Kidney (tissue), 14 donors: ENCODE data around the gene SLX9. TPM values are rescaled to one million over a fixed set of nuclear protein-coding genes. Genes with fewer than 3 reads are reported as not detected.

Source experiments
- DNase-seq, 5 donors: peaks; one replicate each; pipeline ENCODE4 v3.0.0-alpha.2; 2013 to 2020
- FAIRE-seq: peaks from 2 replicates; lab custom pipeline; 2012; peaks lifted over from hg19 to GRCh38; lab: Jason Lieb, UNC
- H3K27ac ChIP-seq, 2 donors: one replicate each; pipeline ENCODE4 v1.7.0; 2013; ENCODE audit warnings: low read depth in 2 of 2, low read length in 2 of 2, inconsistent platforms in 1 of 2
- H3K27me3 ChIP-seq: one replicate; pipeline ENCODE4 v1.7.1; 2013; ENCODE audit warnings: low read length, inconsistent platforms; ENCODE audit not compliant: control insufficient read depth, insufficient read depth
- H3K36me3 ChIP-seq, 3 donors: one replicate each; pipeline versions ENCODE4 v1.7.0 to v1.7.1; 2013; ENCODE audit warnings: low read length in 3 of 3, control low read depth in 1 of 3, inconsistent platforms in 1 of 3; ENCODE audit not compliant: insufficient read depth in 3 of 3, control insufficient read depth in 2 of 3
- H3K4me1 ChIP-seq, 3 donors: one replicate each; pipeline versions ENCODE4 v1.7.0 to v1.7.1; 2013; ENCODE audit warnings: low read length in 3 of 3, inconsistent platforms in 1 of 3, low read depth in 1 of 3; ENCODE audit not compliant: control insufficient read depth in 2 of 3, insufficient read depth in 2 of 3
- H3K4me3 ChIP-seq, 3 donors: one replicate each; pipeline versions ENCODE4 v1.7.0 to v1.8.1; 2013; ENCODE audit warnings: low read length in 3 of 3, control low read depth in 1 of 3, inconsistent platforms in 1 of 3
- H3K9ac ChIP-seq, 3 donors: one replicate each; pipeline versions ENCODE4 v1.7.0 to v1.7.1; 2013; ENCODE audit warnings: low read length in 3 of 3, control low read depth in 1 of 3, inconsistent platforms in 1 of 3
- H3K9me3 ChIP-seq, 3 donors: one replicate each; pipeline versions ENCODE4 v1.7.0 to v1.7.1; 2013; ENCODE audit warnings: low read length in 3 of 3, control low read depth in 1 of 3, inconsistent platforms in 1 of 3; ENCODE audit not compliant: control insufficient read depth in 2 of 3, insufficient read depth in 1 of 3
- CTCF ChIP-seq: IDR thresholded peaks from 3 replicates; pipeline ENCODE4 v1.5.1; 2012; ENCODE audit warnings: mild to moderate bottlenecking, moderate library complexity, borderline replicate concordance; ENCODE audit not compliant: insufficient read depth; ENCODE audit errors: extremely low read depth
- intact Hi-C: fragments of 100-400 bp; cut with DNase I; formaldehyde crosslinking; loops from one replicate; pipeline ENCODE4 v1.11.1; 2022
- polyA plus RNA-seq: library from polyadenylated mRNA; stranded (reverse); fragments of 350-450 nt; fragmentation: Illumina TruSeq; extraction: RNeasy Lipid Tissue Mini Kit (QIAGEN cat#74804); gene quantifications from one replicate; pipeline ENCODE4 v1.2.3, GENCODE V29; 2014; ENCODE audit warnings: low read depth, low replicate concordance; ENCODE audit not compliant: insufficient read depth
- total RNA-seq: library from RNA; stranded (reverse); fragmentation: NEBNext Ultra II Directional; extraction: Animal tissue kit (Norgen Biotek cat#: 25700); gene quantifications from one replicate; pipeline ENCODE4 v1.2.1, GENCODE V29; 2021
- donor health status: control.
- donor health status: control.
- donor health status: control.
- donor health status: control.
- donor health status: control.
- donor health status: DM: yes; HTN: yes; CAD: no.
- donor health status: Normal renal cell carcinoma (clear cell type).

SLX9 gene
- total and polyA plus RNA-seq, 2 donors from 2014 or later = 27.1 to 35.1 TPM

GRCh38 chr21:45016406-45017038 lies 76.7 kb downstream of the SLX9 start:
- FAIRE-seq = no peak
- no peak overlapping the region for H3K27ac ChIP-seq

GRCh38 chr21:45017039-45017960 lies 77.5 kb downstream of the SLX9 start:
- no peak for FAIRE-seq
- Histone ChIP-seq H3K9me3 (no peaks in the 10 kb centered on the region), H3K27me3 (no peaks in the 10 kb centered on the region), H3K9ac (no peak overlapping the region), H3K36me3 (no peaks in the 10 kb centered on the region), H3K27ac (no peak overlapping the region), H3K4me3 (no peak overlapping the region), H3K4me1 (peaks cover 0 to 8% (median 0%) of the 10 kb centered on the region in 3 donors)
- intact Hi-C loops = no loop called here
- TF ChIP-seq CTCF = no peak
- peak in 1 of 5 donors; percentile 49 for DNase-seq

More at GRCh38 chr21:45016406-45017038, 76.7 kb downstream of the SLX9 start:
- intact Hi-C loops = no loop called here
- Histone ChIP-seq H3K4me1 (peaks cover 0 to 8% (median 0%) of the 10 kb centered on the region in 3 donors), H3K9ac (no peak overlapping the region), H3K27me3 (no peaks in the 10 kb centered on the region), H3K4me3 (no peak overlapping the region), H3K36me3 (no peaks in the 10 kb centered on the region), H3K9me3 (no peaks in the 10 kb centered on the region)
- TF ChIP-seq CTCF = no peak
- DNase-seq = peak in 3 of 5 donors; percentile 42 to 69 (median 52)

GRCh38 chr21:45018131-45019075 lies 78.6 kb downstream of the SLX9 start:
- TF ChIP-seq CTCF = no peak
- H3K27me3 ChIP-seq = no peaks in the 10 kb centered on the region
- no peak overlapping the region for H3K9ac ChIP-seq
- no peak overlapping the region for H3K4me3 ChIP-seq
- H3K36me3 ChIP-seq = no peaks in the 10 kb centered on the region
- DNase-seq (peak in 2 of 5 donors; percentile 68 to 76), FAIRE-seq (no peak)
- intact Hi-C loops = no loop called here
- H3K27ac ChIP-seq = no peak overlapping the region
- H3K9me3 ChIP-seq = peaks cover 0 to under 1% (median 0%) of the 10 kb centered on the region in 3 donors
- peaks cover 0 to 6% (median 0%) of the 10 kb centered on the region in 3 donors for H3K4me1 ChIP-seq
